HFF-Myc (cell line): ENCODE results near the gene RNF115.
"Not testable (repeated sequence)": the region's sequence is repeated elsewhere in the genome, so short reads cannot be mapped to it uniquely, and the experiment has no call there.

Experiments
- DNase-seq: peaks from one replicate; pipeline ENCODE4 v3.0.0-alpha.2; 2011; ENCODE audit warnings: low read depth; ENCODE audit errors: extremely low read depth
- H3K4me3 ChIP-seq: replicated peaks from 2 replicates; pipeline ENCODE4 v1.5.1; 2011; ENCODE audit warnings: low read depth, mild to moderate bottlenecking, control low read depth, low read length
- TF ChIP-seq, protein P1 (sequence below): IDR thresholded peaks from 2 replicates; pipeline ENCODE4 v1.5.1; 2012; ENCODE audit warnings: mild to moderate bottlenecking, low read depth, low read length, control low read depth; ENCODE audit errors: missing control alignments

RNF115 gene

DNA sequence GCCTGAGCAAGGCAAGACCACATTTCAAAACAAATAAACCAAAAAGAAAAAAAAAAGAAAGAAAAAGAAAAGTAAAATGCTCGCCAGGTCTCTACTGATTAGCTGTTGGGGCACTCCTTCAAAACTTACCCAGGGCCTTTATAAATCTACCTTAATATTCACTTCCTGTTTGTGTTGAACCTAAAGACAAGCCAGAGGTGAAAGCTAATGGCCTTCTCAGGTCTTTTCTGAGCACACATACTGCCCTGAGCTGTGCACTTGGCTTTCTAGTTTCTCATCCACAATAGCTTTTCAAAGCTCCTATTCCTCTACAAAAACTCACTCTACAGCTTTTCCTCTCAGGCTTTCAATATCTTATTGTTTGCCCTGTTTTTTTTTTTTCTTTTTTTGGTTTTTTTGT lies 50.5 kb downstream of the RNF115 start:
- no peak overlapping the region for H3K4me3 ChIP-seq
- no peak for DNase-seq
- TF ChIP-seq, protein P1, sequence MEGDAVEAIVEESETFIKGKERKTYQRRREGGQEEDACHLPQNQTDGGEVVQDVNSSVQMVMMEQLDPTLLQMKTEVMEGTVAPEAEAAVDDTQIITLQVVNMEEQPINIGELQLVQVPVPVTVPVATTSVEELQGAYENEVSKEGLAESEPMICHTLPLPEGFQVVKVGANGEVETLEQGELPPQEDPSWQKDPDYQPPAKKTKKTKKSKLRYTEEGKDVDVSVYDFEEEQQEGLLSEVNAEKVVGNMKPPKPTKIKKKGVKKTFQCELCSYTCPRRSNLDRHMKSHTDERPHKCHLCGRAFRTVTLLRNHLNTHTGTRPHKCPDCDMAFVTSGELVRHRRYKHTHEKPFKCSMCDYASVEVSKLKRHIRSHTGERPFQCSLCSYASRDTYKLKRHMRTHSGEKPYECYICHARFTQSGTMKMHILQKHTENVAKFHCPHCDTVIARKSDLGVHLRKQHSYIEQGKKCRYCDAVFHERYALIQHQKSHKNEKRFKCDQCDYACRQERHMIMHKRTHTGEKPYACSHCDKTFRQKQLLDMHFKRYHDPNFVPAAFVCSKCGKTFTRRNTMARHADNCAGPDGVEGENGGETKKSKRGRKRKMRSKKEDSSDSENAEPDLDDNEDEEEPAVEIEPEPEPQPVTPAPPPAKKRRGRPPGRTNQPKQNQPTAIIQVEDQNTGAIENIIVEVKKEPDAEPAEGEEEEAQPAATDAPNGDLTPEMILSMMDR, result no peak

DNA sequence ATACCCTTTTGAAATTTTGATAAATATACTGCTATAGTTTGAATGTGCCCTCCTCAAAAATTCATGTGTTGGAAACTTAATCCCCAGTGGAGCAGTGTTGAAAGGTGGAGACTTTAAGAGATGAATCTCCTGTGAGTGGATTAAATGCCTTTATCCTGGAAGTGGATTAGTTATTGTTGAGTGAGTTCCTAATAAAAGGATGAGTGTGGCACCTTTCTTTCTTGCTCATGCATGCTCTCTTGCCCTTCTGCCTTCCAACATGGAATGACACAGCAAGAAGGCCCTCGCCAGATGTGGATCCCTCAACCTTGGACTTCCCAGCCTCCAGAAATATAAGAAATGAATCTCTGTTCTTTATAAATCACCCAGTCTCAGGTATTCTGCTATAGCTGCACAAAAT lies 52.8 kb downstream of the RNF115 start:
- no peak overlapping the region for H3K4me3 ChIP-seq
- DNase-seq, result no peak
- TF ChIP-seq, protein P1, result no peak

DNA sequence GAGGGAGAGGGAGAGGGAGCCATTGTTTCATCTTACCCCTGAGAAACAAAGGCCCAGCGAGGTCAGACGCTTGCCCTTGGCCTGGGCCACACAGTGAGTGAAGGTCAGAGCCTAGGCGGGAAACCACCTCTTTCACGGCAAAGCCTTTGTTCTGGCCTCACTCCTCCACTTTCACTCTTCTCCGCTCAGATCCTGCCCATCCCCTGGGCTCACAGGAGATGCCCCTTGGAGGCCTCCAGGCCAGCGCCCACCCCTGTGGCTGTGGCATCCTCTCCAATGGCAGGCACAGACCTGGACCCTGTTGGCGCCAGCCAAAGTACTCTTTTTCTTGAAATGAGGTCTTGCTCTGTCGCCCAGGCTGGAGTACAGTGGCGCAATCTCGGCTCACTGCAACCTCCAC lies 55.9 kb downstream of the RNF115 start:
- not testable (repeated sequence) for DNase-seq, H3K4me3 ChIP-seq

DNA sequence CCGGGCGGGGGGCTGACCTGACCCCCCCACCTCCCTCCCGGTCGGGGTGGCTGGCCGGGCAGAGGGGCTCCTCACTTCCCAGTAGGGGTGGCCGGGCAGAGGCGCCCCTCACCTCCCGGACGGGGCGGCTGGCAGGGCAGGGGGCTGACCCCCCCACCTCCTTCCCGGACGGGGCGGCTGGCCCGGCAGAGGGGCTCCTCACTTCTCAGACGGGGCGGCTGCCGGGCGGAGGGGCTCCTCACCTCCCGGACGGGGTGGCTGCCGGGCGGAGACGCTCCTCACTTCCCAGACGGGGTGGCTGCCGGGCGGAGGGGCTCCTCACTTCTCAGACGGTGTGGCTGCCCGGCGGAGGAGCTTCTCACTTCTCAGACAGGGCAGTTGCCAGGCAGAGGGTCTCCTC lies 57.0 kb downstream of the RNF115 start:
- H3K4me3 ChIP-seq, DNase-seq: not testable (repeated sequence)

DNA sequence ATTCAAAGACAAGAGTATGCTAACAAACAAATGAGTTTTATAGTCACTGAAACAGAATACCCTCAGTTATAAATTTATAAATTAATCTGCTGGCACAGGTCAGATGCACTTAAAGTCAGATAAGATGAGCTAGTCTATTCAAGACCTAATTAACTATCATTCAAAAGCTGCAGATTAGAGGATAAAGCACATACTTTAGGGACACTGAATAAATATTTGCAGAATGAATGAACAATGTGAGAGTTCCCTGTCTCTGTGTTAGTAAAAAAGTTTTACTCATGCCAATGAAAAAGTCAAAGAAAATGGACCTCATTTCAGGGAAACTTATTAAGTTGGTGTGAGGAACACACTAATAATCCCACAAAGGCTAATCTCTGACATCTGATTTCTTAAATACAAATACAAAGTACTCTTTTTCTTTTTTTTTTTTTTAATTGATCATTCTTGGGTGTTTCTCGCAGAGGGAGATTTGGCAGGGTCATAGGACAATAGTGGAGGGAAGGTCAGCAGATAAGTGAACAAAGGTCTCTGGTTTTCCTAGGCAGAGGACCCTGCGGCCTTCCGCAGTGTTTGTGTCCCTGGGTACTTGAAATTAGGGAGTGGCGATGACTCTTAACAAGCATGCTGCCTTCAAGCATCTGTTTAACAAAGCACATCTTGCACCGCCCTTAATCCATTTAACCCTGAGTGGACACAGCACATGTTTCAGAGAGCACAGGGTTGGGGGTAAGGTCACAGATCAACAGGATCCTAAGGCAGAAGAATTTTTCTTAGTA lies 58.1 kb downstream of the RNF115 start:
- DNase-seq, H3K4me3 ChIP-seq: not testable (repeated sequence)

DNA sequence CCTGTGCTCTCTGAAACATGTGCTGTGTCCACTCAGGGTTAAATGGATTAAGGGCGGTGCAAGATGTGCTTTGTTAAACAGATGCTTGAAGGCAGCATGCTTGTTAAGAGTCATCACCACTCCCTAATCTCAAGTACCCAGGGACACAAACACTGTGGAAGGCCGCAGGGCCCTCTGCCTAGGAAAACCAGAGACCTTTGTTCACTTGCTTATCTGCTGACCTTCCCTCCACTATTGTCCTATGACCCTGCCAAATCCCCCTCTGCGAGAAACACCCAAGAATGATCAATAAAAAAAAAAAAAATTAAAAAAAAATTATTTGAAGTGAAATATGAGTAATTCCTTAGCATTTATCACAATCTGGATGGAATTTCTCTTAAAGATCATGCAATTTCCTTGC lies 58.8 kb downstream of the RNF115 start:
- DNase-seq, H3K4me3 ChIP-seq: not testable (repeated sequence)

DNA sequence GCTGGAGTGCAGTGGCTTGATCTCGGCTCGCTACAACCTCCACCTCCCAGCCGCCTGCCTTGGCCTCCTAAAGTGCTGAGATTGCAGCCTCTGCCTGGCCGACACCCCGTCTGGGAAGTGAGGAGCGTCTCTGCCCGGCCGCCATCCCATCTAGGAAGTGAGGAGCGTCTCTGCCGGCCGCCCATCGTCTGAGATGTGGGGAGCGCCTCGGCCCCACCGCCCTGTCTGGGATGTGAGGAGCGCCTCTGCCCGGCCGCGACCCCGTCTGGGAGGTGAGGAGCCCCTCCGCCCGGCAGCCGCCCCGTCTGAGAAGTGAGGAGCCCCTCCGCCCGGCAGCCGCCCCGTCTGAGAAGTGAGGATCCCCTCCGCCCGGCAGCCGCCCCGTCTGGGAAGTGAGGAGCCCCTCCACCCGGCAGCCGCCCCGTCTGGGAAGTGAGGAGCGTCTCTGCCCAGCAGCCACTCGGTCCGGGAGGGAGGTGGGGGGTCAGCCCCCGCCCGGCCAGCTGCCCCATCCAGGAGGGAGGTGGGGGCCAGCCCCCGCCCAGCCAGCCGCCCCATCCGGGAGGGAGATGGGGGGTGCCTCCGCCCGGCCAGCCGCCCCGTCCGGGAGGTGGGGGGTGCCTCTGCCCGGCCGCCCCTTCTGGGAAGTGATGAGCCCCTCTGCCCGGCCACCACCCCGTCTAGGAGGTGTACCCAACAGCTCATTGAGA lies 59.5 kb downstream of the RNF115 start:
- not testable (repeated sequence) for DNase-seq

DNA sequence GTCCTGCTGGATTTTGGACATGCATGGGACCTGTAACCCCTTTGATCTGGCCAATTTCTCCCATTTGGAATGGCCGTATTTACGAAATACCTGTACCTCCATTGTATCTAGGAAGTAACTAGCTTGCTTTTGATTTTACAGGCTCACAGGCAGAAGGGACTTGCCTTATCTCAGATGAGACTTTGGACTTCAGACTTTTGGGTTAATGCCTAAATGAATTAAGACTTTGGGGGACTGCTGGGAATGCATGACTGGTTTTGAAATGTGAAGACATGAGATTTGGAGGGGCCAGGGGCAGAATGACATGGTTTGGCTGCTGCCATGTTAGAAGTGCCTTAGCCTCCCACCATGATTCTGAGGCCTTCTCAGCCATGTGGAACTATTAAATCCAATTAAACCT lies 61.9 kb downstream of the RNF115 start:
- not testable (repeated sequence) for H3K4me3 ChIP-seq, DNase-seq

More for the DNA sequence above, 59.5 kb downstream of the RNF115 start:
- not testable (repeated sequence) for H3K4me3 ChIP-seq

DNA sequence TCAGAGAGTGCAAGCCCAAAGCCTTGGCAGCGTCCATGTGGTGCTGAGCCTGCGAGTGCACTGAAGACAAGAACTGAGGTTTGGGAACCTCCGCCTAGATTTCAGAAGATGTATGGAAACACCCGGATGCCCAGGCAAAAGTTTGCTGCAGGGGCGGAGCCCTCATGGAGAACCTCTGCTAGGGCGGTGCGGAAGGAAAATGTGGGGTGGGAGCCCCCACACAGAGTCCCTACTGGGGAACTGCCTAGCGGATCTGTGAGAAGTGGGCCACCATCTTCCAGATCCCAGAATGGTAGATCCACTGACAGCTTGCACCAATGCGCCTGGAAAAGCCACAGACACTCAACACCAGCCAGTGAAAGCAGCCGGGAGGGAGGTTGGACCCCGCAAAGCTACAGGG lies 62.4 kb downstream of the RNF115 start:
- H3K4me3 ChIP-seq, DNase-seq: not testable (repeated sequence)

DNA sequence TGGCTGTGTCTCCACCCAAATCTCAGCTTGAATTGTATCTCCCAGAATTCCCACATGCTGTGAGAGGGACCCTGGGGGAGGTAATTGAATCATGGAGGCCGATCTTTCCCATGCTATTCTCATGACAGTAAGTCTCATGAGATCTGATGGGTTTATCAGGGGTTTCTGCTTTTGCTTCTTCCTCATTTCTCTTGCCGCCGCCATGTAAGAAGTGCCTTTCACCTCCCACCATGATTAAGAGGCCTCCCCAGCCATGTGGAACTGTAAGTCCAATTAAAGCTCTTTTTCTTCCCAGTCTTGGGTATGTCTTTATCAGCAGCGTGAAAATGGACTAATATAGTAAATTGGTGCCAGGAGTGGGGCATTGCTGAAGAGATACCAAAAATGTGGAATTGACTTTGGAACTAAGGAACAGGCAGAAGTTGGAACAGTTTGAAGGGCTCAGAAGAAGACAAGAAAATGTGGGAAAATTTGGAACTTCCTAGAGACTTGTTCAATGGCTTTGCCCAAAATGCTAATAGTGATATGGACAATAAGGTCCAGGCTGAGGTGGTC lies 63.4 kb downstream of the RNF115 start:
- not testable (repeated sequence) for H3K4me3 ChIP-seq, DNase-seq

DNA sequence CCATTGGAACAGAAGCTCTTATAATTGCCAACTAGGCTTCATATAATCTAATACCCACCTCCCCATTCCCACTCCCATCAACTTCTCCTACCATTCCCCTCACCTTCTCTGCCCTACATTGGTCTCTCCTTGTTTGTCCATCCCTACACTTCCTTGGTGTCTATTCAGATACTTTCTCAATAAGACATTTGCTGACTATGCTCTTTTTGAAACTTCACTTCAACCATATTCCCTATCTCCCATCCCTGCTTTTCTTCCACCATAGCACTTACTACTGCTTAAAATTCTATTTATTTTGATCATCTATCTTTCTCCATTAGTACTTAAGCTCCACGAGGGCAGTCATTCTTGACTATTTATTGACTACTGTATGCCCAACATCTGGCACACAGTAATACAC lies 64.2 kb downstream of the RNF115 start:
- no peak for DNase-seq
- H3K4me3 ChIP-seq, result no peak overlapping the region
- TF ChIP-seq, protein P1, result no peak
